HG03039 (cell line): Measurements from ENCODE around the gene IGF2BP1.
"Not testable (repeated sequence)": the region's sequence is repeated elsewhere in the genome, so short reads cannot be mapped to it uniquely, and the experiment has no call there.

Experiments used
- ATAC-seq: cut with Tn5 transposase; IDR thresholded peaks from one replicate; pipeline ENCODE4 v1.9.1; 2021; ENCODE audit warnings: mild to moderate bottlenecking, moderate library complexity; ENCODE audit not compliant: unreplicated experiment

The IGF2BP1 gene

GRCh38 chr17:49089094-49089493, 91.9 kb downstream of the IGF2BP1 start:
- no peak for ATAC-seq

- ATAC-seq = no peak
Measured at GRCh38 chr17:49090878-49091594, 93.9 kb downstream of the IGF2BP1 start.

GRCh38 chr17:49093131-49093530, 95.9 kb downstream of the IGF2BP1 start:
- ATAC-seq = no peak

GRCh38 chr17:49100601-49101000, 103.4 kb downstream of the IGF2BP1 start:
- ATAC-seq = no peak

- no peak for ATAC-seq
Measured at GRCh38 chr17:49101054-49101534, 103.9 kb downstream of the IGF2BP1 start.

- ATAC-seq = not testable (repeated sequence)
Measured at GRCh38 chr17:49103360-49103759, 106.2 kb downstream of the IGF2BP1 start.

DNA sequence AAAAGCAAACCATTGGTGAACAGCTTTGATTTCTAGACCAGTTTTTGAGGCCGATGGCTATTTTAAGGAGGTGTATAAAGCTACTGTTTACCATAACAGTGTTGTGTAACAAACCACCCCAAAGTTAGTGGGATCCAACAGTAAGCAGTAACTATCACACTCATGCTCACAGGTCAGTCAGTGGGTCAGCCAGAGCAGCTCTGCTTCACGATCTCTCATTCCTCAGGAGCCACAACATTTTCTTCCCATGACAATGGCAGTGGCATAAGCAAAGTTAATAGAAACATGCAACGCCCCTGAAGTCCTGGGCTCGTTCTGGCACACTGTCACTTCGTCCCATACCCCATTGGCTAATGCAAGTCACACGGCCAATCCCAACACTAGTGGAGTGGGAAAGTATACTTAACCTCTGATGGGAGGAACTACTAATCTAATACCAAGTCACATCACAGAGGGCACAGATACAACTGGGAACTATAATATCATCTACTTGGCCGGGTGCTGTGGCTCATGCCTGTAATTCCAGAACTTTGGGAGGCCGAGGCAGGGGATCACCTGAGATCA, 107.4 kb downstream of the IGF2BP1 start:
- no peak for ATAC-seq
